Vagina (tissue), 2 donors: ENCODE results near the gene TECPR1. TPM values are rescaled to one million over a fixed set of nuclear protein-coding genes. Genes with fewer than 3 reads are reported as not detected.

Experiments used
- DNase-seq, 2 donors: peaks; one replicate each; pipeline ENCODE4 v3.0.0-alpha.2; 2017; ENCODE audit errors: extremely low spot score in 2 of 2
- H3K27ac ChIP-seq: fragments of 200-600 bp; sonication (generic); one replicate; pipeline ENCODE4 v1.5.1; 2019
- H3K27me3 ChIP-seq: fragments of 200-600 bp; sonication (generic); one replicate; pipeline ENCODE4 v1.5.1; 2019
- H3K36me3 ChIP-seq, 2 donors: fragments of 200-600 bp; sonication (generic); one replicate each; pipeline ENCODE4 v1.5.1; 2017 to 2019
- H3K4me1 ChIP-seq: fragments of 200-600 bp; sonication (generic); one replicate; pipeline ENCODE4 v1.5.1; 2019
- H3K4me3 ChIP-seq, 2 donors: fragments of 200-600 bp; sonication (generic); 1 replicate in 1 of 2; 2 replicates in 1 of 2; pipeline ENCODE4 v1.5.1; 2016 to 2019
- H3K9me3 ChIP-seq: fragments of 200-600 bp; sonication (generic); one replicate; pipeline ENCODE4 v1.5.1; 2019
- CTCF ChIP-seq, 3 experiments: fragments of 450-650 bp in 2 of 3; fragments of 200-600 bp in 1 of 3; sonication (generic) in 1 of 3; IDR thresholded peaks; one replicate each; pipeline ENCODE4 v1.5.1; 2017 to 2019; ENCODE audit warnings: antibody characterized with exemption in 3 of 3, mild to moderate bottlenecking in 2 of 3, moderate library complexity in 2 of 3
- POLR2A ChIP-seq, 2 donors: fragments of 450-650 bp; IDR thresholded peaks; one replicate each; pipeline ENCODE4 v1.6.1; 2017; ENCODE audit warnings: antibody characterized with exemption in 2 of 2, mild to moderate bottlenecking in 2 of 2, moderate library complexity in 2 of 2
- POLR2AphosphoS5 ChIP-seq, 2 donors: sonication (generic); formaldehyde crosslinking; IDR thresholded peaks; one replicate each; pipeline ENCODE4 v1.9.0; 2017; ENCODE audit warnings: antibody characterized with exemption in 2 of 2, mild to moderate bottlenecking in 2 of 2, low read depth in 1 of 2; ENCODE audit not compliant: insufficient read depth in 1 of 2
- intact Hi-C: fragments of 100-400 bp; cut with DNase I; formaldehyde crosslinking; loops from one replicate; pipeline ENCODE4 v1.15.1; 2023
- total RNA-seq: library from RNA; depleted of rRNA; stranded (reverse); fragments of >200 nt; gene quantifications from one replicate; pipeline ENCODE4 v1.2.3, GENCODE V29; 2016

TECPR1 gene
- total RNA-seq, 1 donor from 2014 or later, result 19.6 TPM

- Histone ChIP-seq H3K27me3 (no peaks in the 10 kb centered on the region), H3K27ac (no peak overlapping the region), H3K4me1 (peaks cover 9% of the 10 kb centered on the region), H3K36me3 (peaks cover 0 to 19% of the 10 kb centered on the region in 2 donors), H3K9me3 (no peaks in the 10 kb centered on the region), H3K4me3 (no peak overlapping the region)
- TF ChIP-seq CTCF (IDR thresholded peaks at IDR 0.05), result no peak
- TF ChIP-seq POLR2A (IDR thresholded peaks at IDR 0.05), result no peak
- no peak for TF ChIP-seq POLR2AphosphoS5 (IDR thresholded peaks at IDR 0.05; ENCODE audit: insufficient read depth in 1 of 2, low read depth in 1 of 2)
- intact Hi-C loops, result loop anchor here (1.0 to 5.0 kb wide), 2 partner anchors 27 to 147 kb away; no protein-coding TSS in a partner anchor
- no peak for DNase-seq
These were observed 83.0 kb downstream of the TECPR1 start for GRCh38 chr7:98168904-98169621.

GRCh38 chr7:98168181-98168903, 83.7 kb downstream of the TECPR1 start:
- Histone ChIP-seq H3K4me1 (peaks cover 16% of the 10 kb centered on the region), H3K4me3 (no peak overlapping the region), H3K27me3 (no peaks in the 10 kb centered on the region), H3K9me3 (no peaks in the 10 kb centered on the region), H3K36me3 (peaks cover 0 to 19% of the 10 kb centered on the region in 2 donors), H3K27ac (no peak overlapping the region)
- peak in 1 of 2 donors; percentile 68 for TF ChIP-seq POLR2AphosphoS5 (IDR thresholded peaks at IDR 0.05; ENCODE audit: insufficient read depth in 1 of 2, low read depth in 1 of 2)
- TF ChIP-seq POLR2A (IDR thresholded peaks at IDR 0.05), result no peak
- TF ChIP-seq CTCF (IDR thresholded peaks at IDR 0.05), result peak; percentile 61 to 82 (median 66)
- DNase-seq, result no peak
- intact Hi-C loops, result loop anchor here (1.0 to 5.0 kb wide), 2 partner anchors 26 to 146 kb away; no protein-coding TSS in a partner anchor

DNA sequence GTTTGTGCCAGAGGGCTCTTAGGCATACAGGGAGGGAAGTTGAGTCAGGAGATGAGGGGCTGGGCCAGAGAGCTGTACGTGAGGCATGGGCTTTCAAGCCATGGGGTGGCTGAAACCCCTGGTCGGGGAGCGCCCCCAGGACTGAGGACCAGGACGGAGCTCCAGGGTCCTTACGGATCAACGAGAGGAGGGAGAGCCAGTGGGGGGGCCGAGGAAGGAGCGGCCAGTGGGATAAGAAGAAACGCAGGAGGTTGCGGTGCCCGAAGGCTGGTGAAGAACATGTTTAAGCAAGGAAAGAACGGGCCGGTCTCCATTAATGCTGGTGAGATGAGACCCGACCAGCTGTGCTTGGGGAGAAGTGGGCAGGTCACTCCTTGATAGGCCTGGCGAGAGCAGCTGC, 84.4 kb downstream of the TECPR1 start:
- intact Hi-C loops, result loop anchor here (1.0 to 5.0 kb wide), 2 partner anchors 25 to 145 kb away; no protein-coding TSS in a partner anchor
- no peak overlapping the region for H3K27ac ChIP-seq
- no peak overlapping the region for H3K4me3 ChIP-seq
- H3K36me3 ChIP-seq, result peaks cover 0 to 15% of the 10 kb centered on the region in 2 donors
- no peaks in the 10 kb centered on the region for H3K9me3 ChIP-seq
- no peak for DNase-seq
- H3K27me3 ChIP-seq, result no peaks in the 10 kb centered on the region
- no peak for TF ChIP-seq CTCF (IDR thresholded peaks at IDR 0.05)
- TF ChIP-seq POLR2AphosphoS5 (IDR thresholded peaks at IDR 0.05; ENCODE audit: insufficient read depth in 1 of 2, low read depth in 1 of 2), result no peak
- TF ChIP-seq POLR2A (IDR thresholded peaks at IDR 0.05), result no peak
- peaks cover 19% of the 10 kb centered on the region for H3K4me1 ChIP-seq

DNA sequence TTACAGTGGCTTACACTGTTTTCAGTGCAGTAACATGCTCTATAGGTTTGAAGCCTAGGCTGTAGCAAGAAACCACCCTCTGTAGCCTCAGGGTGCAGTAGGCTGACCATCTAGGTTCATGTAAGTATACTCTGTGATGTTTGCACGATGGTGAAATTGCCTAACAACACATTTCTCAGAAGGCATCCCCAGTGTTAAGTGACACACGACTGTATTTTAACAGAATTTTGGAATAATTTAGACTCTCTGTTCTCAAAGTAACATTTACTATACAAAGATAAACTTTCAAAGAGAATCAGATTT, 85.4 kb downstream of the TECPR1 start:
- Histone ChIP-seq H3K27ac (no peak overlapping the region), H3K36me3 (peaks cover 0 to 7% of the 10 kb centered on the region in 2 donors), H3K4me3 (no peak overlapping the region), H3K9me3 (no peaks in the 10 kb centered on the region), H3K27me3 (no peaks in the 10 kb centered on the region), H3K4me1 (peaks cover 19% of the 10 kb centered on the region)
- intact Hi-C loops, result loop anchor here (5.0 kb wide), 1 partner anchor 144 kb away; no protein-coding TSS in a partner anchor
- DNase-seq, result no peak
- no peak for TF ChIP-seq CTCF (IDR thresholded peaks at IDR 0.05)
- no peak for TF ChIP-seq POLR2AphosphoS5 (IDR thresholded peaks at IDR 0.05; ENCODE audit: insufficient read depth in 1 of 2, low read depth in 1 of 2)
- no peak for TF ChIP-seq POLR2A (IDR thresholded peaks at IDR 0.05)
